Gastroesophageal sphincter (tissue), 4 donors: Measurements from ENCODE around the gene FBXL20. TPM values are rescaled to one million over a fixed set of nuclear protein-coding genes. Genes with fewer than 3 reads are reported as not detected.

Experiments
- ATAC-seq: fragments of 150-250 bp; one replicate; pipeline ENCODE4 v1.9.1; 2016; ENCODE audit warnings: mild to moderate bottlenecking, moderate library complexity
- H3K27ac ChIP-seq, 4 donors: fragments of 200-600 bp; sonication (generic) in 3 of 4; 1 replicate in 3 of 4; 2 replicates in 1 of 4; pipeline ENCODE4 v1.5.1; 2016 to 2019
- H3K27me3 ChIP-seq: fragments of 200-600 bp; sonication (generic); one replicate; pipeline ENCODE4 v1.5.1; 2019
- H3K36me3 ChIP-seq, 2 donors: fragments of 200-600 bp; sonication (generic); one replicate each; pipeline ENCODE4 v1.5.1; 2019; ENCODE audit warnings: control low read depth in 1 of 2
- H3K4me1 ChIP-seq, 3 donors: fragments of 200-600 bp; sonication (generic); 1 replicate in 2 of 3; 2 replicates in 1 of 3; pipeline ENCODE4 v1.5.1; 2016 to 2019; ENCODE audit warnings: control low read depth in 2 of 3
- H3K4me3 ChIP-seq, 2 donors: fragments of 200-600 bp; sonication (generic); one replicate each; pipeline ENCODE4 v1.5.1; 2019; ENCODE audit warnings: mild to moderate bottlenecking in 1 of 2, moderate library complexity in 1 of 2
- H3K9me3 ChIP-seq, 3 donors: fragments of 200-600 bp; sonication (generic); one replicate each; pipeline ENCODE4 v1.5.1; 2017 to 2019; ENCODE audit warnings: control low read depth in 2 of 3
- EP300 ChIP-seq: sonication (generic); formaldehyde crosslinking; IDR thresholded peaks from one replicate; pipeline ENCODE4 v1.6.1; 2017; ENCODE audit warnings: antibody characterized with exemption, mild to moderate bottlenecking
- POLR2A ChIP-seq, 2 donors: fragments of 450-650 bp; IDR thresholded peaks; one replicate each; pipeline ENCODE4 v1.6.1; 2017; ENCODE audit warnings: antibody characterized with exemption in 2 of 2, mild to moderate bottlenecking in 2 of 2, moderate library complexity in 1 of 2
- POLR2AphosphoS5 ChIP-seq: sonication (generic); formaldehyde crosslinking; IDR thresholded peaks from one replicate; pipeline ENCODE4 v1.6.1; 2017; ENCODE audit warnings: antibody characterized with exemption
- WGBS, 2 donors: methylation state at CpG; one replicate each; pipeline ENCODE4 v1.1.5; 2018; ENCODE audit warnings: low coverage in 1 of 2; 5-methylcytosine and 5-hydroxymethylcytosine counted together
- total RNA-seq, 4 donors: library from RNA; depleted of rRNA; stranded (reverse); fragments of >200 nt; gene quantifications; one replicate each; pipeline ENCODE4 v1.1.0, GENCODE V29; 2016
- TF ChIP-seq, protein P1 (sequence below), 4 experiments: fragments of 200-600 bp in 2 of 4; fragments of 450-650 bp in 2 of 4; sonication (generic) in 1 of 4; IDR thresholded peaks; one replicate each; pipeline ENCODE4 v1.5.1; 2017 to 2019; ENCODE audit warnings: antibody characterized with exemption in 4 of 4, mild to moderate bottlenecking in 2 of 4, moderate library complexity in 2 of 4

Gene FBXL20, protein sequence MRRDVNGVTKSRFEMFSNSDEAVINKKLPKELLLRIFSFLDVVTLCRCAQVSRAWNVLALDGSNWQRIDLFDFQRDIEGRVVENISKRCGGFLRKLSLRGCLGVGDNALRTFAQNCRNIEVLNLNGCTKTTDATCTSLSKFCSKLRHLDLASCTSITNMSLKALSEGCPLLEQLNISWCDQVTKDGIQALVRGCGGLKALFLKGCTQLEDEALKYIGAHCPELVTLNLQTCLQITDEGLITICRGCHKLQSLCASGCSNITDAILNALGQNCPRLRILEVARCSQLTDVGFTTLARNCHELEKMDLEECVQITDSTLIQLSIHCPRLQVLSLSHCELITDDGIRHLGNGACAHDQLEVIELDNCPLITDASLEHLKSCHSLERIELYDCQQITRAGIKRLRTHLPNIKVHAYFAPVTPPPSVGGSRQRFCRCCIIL
- total RNA-seq, result 10 to 100 TPM; 16.8 to 25.9 (median 21.5) TPM

GRCh38 chr17:39401412-39402243 is at the start of gene FBXL20:
FBXL20 (minus strand) TSS chr17:39401626; CDS start chr17:39401402, 224 bp downstream.
- no peaks in the 10 kb centered on the region for H3K9me3 ChIP-seq
- H3K4me3 ChIP-seq, result peak within 1 kb of the TSS; percentile 82 to 100
- no peaks in the 10 kb centered on the region for H3K27me3 ChIP-seq
- no peak for TF ChIP-seq EP300
- peak; percentile 88 for TF ChIP-seq POLR2A (IDR thresholded peaks at IDR 0.05)
- TF ChIP-seq POLR2AphosphoS5, result peak; percentile 88
- TF ChIP-seq, protein P1, sequence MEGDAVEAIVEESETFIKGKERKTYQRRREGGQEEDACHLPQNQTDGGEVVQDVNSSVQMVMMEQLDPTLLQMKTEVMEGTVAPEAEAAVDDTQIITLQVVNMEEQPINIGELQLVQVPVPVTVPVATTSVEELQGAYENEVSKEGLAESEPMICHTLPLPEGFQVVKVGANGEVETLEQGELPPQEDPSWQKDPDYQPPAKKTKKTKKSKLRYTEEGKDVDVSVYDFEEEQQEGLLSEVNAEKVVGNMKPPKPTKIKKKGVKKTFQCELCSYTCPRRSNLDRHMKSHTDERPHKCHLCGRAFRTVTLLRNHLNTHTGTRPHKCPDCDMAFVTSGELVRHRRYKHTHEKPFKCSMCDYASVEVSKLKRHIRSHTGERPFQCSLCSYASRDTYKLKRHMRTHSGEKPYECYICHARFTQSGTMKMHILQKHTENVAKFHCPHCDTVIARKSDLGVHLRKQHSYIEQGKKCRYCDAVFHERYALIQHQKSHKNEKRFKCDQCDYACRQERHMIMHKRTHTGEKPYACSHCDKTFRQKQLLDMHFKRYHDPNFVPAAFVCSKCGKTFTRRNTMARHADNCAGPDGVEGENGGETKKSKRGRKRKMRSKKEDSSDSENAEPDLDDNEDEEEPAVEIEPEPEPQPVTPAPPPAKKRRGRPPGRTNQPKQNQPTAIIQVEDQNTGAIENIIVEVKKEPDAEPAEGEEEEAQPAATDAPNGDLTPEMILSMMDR (IDR thresholded peaks at IDR 0.05), result peak in 2 of 4 experiments; percentile 6 to 28
- 0% methylated on average over 8 of the region's 86 CpGs; no CpG with 5 or more reads in 1 of the 2 donors for WGBS, 2 donors
- peak within 1 kb of the TSS; percentile 83 to 96 (median 90) for H3K27ac ChIP-seq
- H3K4me1 ChIP-seq, result peaks cover 0 to 33% (median 15%) of the 10 kb centered on the region in 3 donors
- ATAC-seq, result peak; percentile 95
- peaks cover 0 to 16% of the 10 kb centered on the region in 2 donors for H3K36me3 ChIP-seq

GRCh38 chr17:39450847-39451581 is 49.6 kb upstream of the FBXL20 start, which contains the start of gene MED1:
MED1 (minus strand) TSS chr17:39451263; CDS start chr17:39451062, 201 bp downstream.
- H3K9me3 ChIP-seq, result no peaks in the 10 kb centered on the region
- WGBS, 2 donors, result 0 to 1% methylated on average over 3 to 33 of the region's 37 CpGs
- H3K27me3 ChIP-seq, result no peaks in the 10 kb centered on the region
- peak; percentile 100 for ATAC-seq
- peak; percentile 54 for TF ChIP-seq POLR2AphosphoS5
- TF ChIP-seq POLR2A (IDR thresholded peaks at IDR 0.05), result peak in 1 of 2 donors; percentile 55
- TF ChIP-seq, protein P1 (IDR thresholded peaks at IDR 0.05), result no peak
- no peak for TF ChIP-seq EP300
- peak within 1 kb of the TSS; percentile 64 to 95 for H3K4me3 ChIP-seq
- peaks cover 0 to 25% of the 10 kb centered on the region in 2 donors for H3K36me3 ChIP-seq
- peaks cover 3 to 26% (median 8%) of the 10 kb centered on the region in 3 donors for H3K4me1 ChIP-seq
- H3K27ac ChIP-seq, result peak within 1 kb of the TSS; percentile 74 to 88 (median 83)

- H3K27ac ChIP-seq, result no peak overlapping the region
- peaks cover 3 to 26% (median 8%) of the 10 kb centered on the region in 3 donors for H3K4me1 ChIP-seq
- 80 to 91% methylated on average over 7 to 8 of the region's 13 CpGs for WGBS, 2 donors
- peaks cover 0 to 35% of the 10 kb centered on the region in 2 donors for H3K36me3 ChIP-seq
- no peak for TF ChIP-seq EP300
- TF ChIP-seq, protein P1 (IDR thresholded peaks at IDR 0.05), result no peak
- TF ChIP-seq POLR2A (IDR thresholded peaks at IDR 0.05), result no peak
- TF ChIP-seq POLR2AphosphoS5, result no peak
- no peaks in the 10 kb centered on the region for H3K9me3 ChIP-seq
- H3K27me3 ChIP-seq, result no peaks in the 10 kb centered on the region
- ATAC-seq, result no peak
- H3K4me3 ChIP-seq, result peak overlapping the region in 1 of 2 donors; percentile 64
These were observed 48.6 kb upstream of the FBXL20 start for GRCh38 chr17:39450051-39450450.

GRCh38 chr17:39447561-39447960 is 46.1 kb upstream of the FBXL20 start:
- H3K4me1 ChIP-seq, result peaks cover 3 to 26% (median 8%) of the 10 kb centered on the region in 3 donors
- no peak for ATAC-seq
- peaks cover 0 to 59% of the 10 kb centered on the region in 2 donors for H3K36me3 ChIP-seq
- TF ChIP-seq, protein P1 (IDR thresholded peaks at IDR 0.05), result no peak
- TF ChIP-seq POLR2A (IDR thresholded peaks at IDR 0.05) (no peak), POLR2AphosphoS5 (no peak), EP300 (no peak)
- no peaks in the 10 kb centered on the region for H3K27me3 ChIP-seq
- no peaks in the 10 kb centered on the region for H3K9me3 ChIP-seq
- H3K27ac ChIP-seq, result no peak overlapping the region
- no peak overlapping the region for H3K4me3 ChIP-seq
- WGBS, 2 donors, result 80 to 85% methylated on average over 5 of the region's 5 CpGs
